K562 (cell line): ENCODE results near the gene NAA10.

Experiments used
- CTCF ChIP-seq, 3 experiments: IDR thresholded peaks in 2 of 3; conservative IDR thresholded peaks in 1 of 3; 2 replicates each; pipeline ENCODE4 v1.5.1; 2011 to 2012; ENCODE audit warnings: low read length in 3 of 3, mild to moderate bottlenecking in 3 of 3, control low read depth in 2 of 3, improper control_type of control experiment in 1 of 3, inconsistent platforms in 1 of 3, low read depth in 1 of 3, mixed read lengths in 1 of 3, moderate library complexity in 1 of 3; ENCODE audit not compliant: insufficient read depth in 2 of 3
- HLTF ChIP-seq: fragments of 450-650 bp; IDR thresholded peaks from 2 replicates; pipeline ENCODE4 v1.6.1; 2016
- KAT7 ChIP-seq: sonication (generic); formaldehyde crosslinking; IDR thresholded peaks from 2 replicates; pipeline ENCODE4 v1.8.0; 2022; ENCODE audit warnings: missing genetic modification reagents, mild to moderate bottlenecking, borderline replicate concordance
- MAFG ChIP-seq: fragments of 450-650 bp; conservative IDR thresholded peaks from 2 replicates; pipeline ENCODE4 v1.6.1; 2016; ENCODE audit warnings: missing genetic modification characterization, missing compliant biosample characterization
- POLR2A ChIP-seq: fragments of 450-650 bp; conservative IDR thresholded peaks from 2 replicates; pipeline ENCODE4 v1.6.1; 2016
- TEAD4 ChIP-seq, 2 experiments: sonication (generic) in 1 of 2; formaldehyde crosslinking in 1 of 2; IDR thresholded peaks; 2 replicates each; pipeline versions ENCODE4 v1.6.1 to v1.8.0; 2012 to 2022; ENCODE audit warnings: borderline replicate concordance in 1 of 2, inconsistent platforms in 1 of 2, low read length in 1 of 2, mild to moderate bottlenecking in 1 of 2, missing genetic modification reagents in 1 of 2
- ZNF274 ChIP-seq: IDR thresholded peaks from 2 replicates; pipeline ENCODE4 v1.6.1; 2011; ENCODE audit warnings: low read depth, mild to moderate bottlenecking, low read length, moderate library complexity, borderline replicate concordance

GRCh38 chrX:153921511-153922446 is 13.1 kb downstream of the NAA10 start:
- TF ChIP-seq CTCF (IDR thresholded peaks at IDR 0.05 in 2 of 3, conservative IDR thresholded peaks at IDR 0.05 in 1 of 3; ENCODE audit: insufficient read depth in 2 of 3, low read depth in 1 of 3, low read length in 3 of 3): no peak
- no peak for TF ChIP-seq HLTF
- TF ChIP-seq KAT7 (CRISPR knock-in tag): no peak
- no peak for TF ChIP-seq MAFG (tag)
- no peak for TF ChIP-seq TEAD4 (IDR thresholded peaks at IDR 0.05; ENCODE audit: low read length)
- TF ChIP-seq TEAD4 (CRISPR knock-in tag; IDR thresholded peaks at IDR 0.05; ENCODE audit: borderline replicate concordance): no peak
- TF ChIP-seq POLR2A: no peak
- no peak for TF ChIP-seq ZNF274
